ENCODE data around the gene GMDS. TPM values are rescaled to one million over a fixed set of nuclear protein-coding genes. Genes with fewer than 3 reads are reported as not detected.

Gene GMDS
- total and polyA plus RNA-seq, 2 of the 13 experiments (the other 11 are each of a cell fraction or from before 2014, with no cell fraction given), result 64.4 to 112 TPM

DNA sequence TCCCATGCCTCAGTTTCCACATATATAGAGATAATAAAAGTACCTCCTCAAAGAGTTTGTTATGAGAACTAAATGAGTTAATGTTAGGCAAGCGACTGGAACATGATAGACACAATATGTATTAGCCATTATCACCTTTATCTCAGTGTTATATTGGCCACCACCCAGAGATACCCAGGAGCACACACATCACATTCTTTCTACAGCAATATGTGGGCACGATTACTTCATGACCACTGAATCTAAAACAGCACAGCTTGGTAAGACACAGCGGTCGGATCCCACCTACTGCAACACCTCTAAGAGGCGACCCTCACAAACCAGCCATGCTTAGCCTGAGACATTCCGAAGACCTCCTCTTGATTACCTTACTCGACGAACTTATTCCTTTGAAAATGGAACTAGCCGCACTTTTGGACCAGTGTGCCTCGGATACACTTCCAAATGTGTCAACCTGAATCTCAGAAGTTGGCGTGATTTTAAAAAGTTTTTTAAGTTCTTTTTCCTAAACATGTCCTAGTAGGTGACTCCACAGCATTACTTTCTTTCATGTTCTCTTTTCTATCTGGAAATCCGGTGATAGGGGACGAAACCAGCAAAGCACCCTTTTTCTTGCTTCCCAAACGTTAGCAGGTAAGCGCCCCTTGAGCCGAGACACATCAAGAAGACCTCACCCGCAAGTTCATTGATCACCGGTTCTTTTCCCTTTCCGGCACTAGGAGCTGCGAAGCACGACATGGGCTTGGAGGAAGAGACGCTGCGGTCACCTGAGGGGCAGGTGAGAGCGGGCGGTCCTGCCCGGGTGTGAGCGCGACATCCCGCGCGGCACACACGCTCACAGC, 923 bp downstream of the GMDS start (continued):
- TF ChIP-seq, protein P1, sequence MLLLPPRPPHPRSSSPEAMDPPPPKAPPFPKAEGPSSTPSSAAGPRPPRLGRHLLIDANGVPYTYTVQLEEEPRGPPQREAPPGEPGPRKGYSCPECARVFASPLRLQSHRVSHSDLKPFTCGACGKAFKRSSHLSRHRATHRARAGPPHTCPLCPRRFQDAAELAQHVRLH (CRISPR knock-in tag; IDR thresholded peaks at IDR 0.05; ENCODE audit: borderline replicate concordance, low read depth), result 0 out of 2 replicates have a peak, but pooled peaks have one; percentile 23
- TF ChIP-seq AGO1 (IDR thresholded peaks at IDR 0.05; ENCODE audit: low read depth, low read length, poor library complexity, severe bottlenecking) (no peak), TAF15 (IDR thresholded peaks at IDR 0.05; ENCODE audit: low read depth, low read length, poor library complexity, severe bottlenecking) (peak; percentile 64), ZNF430 (CRISPR knock-in tag; IDR thresholded peaks at IDR 0.05) (peak; percentile 21; the same call in 1 of the 2 replicates), ZEB1 (IDR thresholded peaks at IDR 0.05; ENCODE audit: insufficient replicate concordance, low read depth) (peak; percentile 81), CREB1 (IDR thresholded peaks at IDR 0.05) (no peak), CREB1 (CRISPR knock-in tag; IDR thresholded peaks at IDR 0.05) (no peak), SP1 (IDR thresholded peaks at IDR 0.05) (no peak), SP1 (CRISPR knock-in tag; IDR thresholded peaks at IDR 0.05) (0 out of 2 replicates have a peak, but pooled peaks have one; percentile 13), LCORL (IDR thresholded peaks at IDR 0.05) (no peak), LCORL (CRISPR knock-in tag; IDR thresholded peaks at IDR 0.05) (peak; percentile 40), ZNF605 (CRISPR knock-in tag; IDR thresholded peaks at IDR 0.05) (peak; percentile 55; the same call in 1 of the 2 replicates), FIP1L1 (IDR thresholded peaks at IDR 0.05; ENCODE audit: borderline replicate concordance, insufficient read depth, low read depth, low read length) (no peak), ZNF230 (CRISPR knock-in tag; IDR thresholded peaks at IDR 0.05) (peak; percentile 41; the same call in 1 of the 2 replicates), ZNF124 (CRISPR knock-in tag; IDR thresholded peaks at IDR 0.05) (no peak)
- TF ChIP-seq, protein P2, sequence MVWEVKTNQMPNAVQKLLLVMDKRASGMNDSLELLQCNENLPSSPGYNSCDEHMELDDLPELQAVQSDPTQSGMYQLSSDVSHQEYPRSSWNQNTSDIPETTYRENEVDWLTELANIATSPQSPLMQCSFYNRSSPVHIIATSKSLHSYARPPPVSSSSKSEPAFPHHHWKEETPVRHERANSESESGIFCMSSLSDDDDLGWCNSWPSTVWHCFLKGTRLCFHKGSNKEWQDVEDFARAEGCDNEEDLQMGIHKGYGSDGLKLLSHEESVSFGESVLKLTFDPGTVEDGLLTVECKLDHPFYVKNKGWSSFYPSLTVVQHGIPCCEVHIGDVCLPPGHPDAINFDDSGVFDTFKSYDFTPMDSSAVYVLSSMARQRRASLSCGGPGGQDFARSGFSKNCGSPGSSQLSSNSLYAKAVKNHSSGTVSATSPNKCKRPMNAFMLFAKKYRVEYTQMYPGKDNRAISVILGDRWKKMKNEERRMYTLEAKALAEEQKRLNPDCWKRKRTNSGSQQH (CRISPR knock-in tag; IDR thresholded peaks at IDR 0.05; ENCODE audit: low read depth), result peak; percentile 34; the same call in 1 of the 2 replicates
- TF ChIP-seq, protein P3, sequence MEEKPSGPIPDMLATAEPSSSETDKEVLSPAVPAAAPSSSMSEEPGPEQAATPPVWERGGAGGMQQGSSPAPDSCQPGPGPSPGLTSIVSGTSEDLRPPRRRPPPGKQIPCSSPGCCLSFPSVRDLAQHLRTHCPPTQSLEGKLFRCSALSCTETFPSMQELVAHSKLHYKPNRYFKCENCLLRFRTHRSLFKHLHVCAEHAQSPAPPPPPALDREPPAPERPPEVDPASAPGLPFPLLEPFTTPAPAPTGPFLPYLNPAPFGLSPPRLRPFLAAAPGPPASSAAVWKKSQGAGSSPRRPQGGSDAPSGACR (CRISPR knock-in tag; IDR thresholded peaks at IDR 0.05), result 0 out of 2 replicates have a peak, but pooled peaks have one; percentile 46
- TF ChIP-seq, protein P4, sequence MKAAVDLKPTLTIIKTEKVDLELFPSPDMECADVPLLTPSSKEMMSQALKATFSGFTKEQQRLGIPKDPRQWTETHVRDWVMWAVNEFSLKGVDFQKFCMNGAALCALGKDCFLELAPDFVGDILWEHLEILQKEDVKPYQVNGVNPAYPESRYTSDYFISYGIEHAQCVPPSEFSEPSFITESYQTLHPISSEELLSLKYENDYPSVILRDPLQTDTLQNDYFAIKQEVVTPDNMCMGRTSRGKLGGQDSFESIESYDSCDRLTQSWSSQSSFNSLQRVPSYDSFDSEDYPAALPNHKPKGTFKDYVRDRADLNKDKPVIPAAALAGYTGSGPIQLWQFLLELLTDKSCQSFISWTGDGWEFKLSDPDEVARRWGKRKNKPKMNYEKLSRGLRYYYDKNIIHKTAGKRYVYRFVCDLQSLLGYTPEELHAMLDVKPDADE (CRISPR knock-in tag; IDR thresholded peaks at IDR 0.05), result 0 out of 2 replicates have a peak, but pooled peaks have one; percentile 55
- TF ChIP-seq, protein P5, sequence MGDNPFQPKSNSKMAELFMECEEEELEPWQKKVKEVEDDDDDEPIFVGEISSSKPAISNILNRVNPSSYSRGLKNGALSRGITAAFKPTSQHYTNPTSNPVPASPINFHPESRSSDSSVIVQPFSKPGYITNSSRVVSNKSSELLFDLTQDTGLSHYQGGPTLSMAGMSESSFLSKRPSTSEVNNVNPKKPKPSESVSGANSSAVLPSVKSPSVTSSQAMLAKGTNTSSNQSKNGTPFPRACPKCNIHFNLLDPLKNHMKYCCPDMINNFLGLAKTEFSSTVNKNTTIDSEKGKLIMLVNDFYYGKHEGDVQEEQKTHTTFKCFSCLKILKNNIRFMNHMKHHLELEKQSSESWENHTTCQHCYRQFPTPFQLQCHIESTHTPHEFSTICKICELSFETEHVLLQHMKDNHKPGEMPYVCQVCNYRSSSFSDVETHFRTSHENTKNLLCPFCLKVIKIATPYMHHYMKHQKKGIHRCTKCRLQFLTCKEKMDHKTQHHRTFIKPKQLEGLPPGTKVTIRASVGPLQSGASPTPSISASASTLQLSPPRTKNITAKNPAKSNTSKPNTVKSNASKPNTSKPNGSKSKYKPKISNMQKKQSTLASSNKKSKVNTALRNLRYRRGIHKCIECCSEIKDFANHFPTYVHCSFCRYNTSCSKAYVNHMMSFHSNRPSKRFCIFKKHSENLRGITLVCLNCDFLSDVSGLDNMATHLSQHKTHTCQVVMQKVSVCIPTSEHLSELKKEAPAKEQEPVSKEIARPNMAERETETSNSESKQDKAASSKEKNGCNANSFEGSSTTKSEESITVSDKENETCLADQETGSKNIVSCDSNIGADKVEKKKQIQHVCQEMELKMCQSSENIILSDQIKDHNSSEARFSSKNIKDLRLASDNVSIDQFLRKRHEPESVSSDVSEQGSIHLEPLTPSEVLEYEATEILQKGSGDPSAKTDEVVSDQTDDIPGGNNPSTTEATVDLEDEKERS (CRISPR knock-in tag; IDR thresholded peaks at IDR 0.05), result 0 out of 2 replicates have a peak, but pooled peaks have one; percentile 37
- TF ChIP-seq, protein P6, sequence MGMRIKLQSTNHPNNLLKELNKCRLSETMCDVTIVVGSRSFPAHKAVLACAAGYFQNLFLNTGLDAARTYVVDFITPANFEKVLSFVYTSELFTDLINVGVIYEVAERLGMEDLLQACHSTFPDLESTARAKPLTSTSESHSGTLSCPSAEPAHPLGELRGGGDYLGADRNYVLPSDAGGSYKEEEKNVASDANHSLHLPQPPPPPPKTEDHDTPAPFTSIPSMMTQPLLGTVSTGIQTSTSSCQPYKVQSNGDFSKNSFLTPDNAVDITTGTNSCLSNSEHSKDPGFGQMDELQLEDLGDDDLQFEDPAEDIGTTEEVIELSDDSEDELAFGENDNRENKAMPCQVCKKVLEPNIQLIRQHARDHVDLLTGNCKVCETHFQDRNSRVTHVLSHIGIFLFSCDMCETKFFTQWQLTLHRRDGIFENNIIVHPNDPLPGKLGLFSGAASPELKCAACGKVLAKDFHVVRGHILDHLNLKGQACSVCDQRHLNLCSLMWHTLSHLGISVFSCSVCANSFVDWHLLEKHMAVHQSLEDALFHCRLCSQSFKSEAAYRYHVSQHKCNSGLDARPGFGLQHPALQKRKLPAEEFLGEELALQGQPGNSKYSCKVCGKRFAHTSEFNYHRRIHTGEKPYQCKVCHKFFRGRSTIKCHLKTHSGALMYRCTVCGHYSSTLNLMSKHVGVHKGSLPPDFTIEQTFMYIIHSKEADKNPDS (CRISPR knock-in tag; IDR thresholded peaks at IDR 0.05), result 0 out of 2 replicates have a peak, but pooled peaks have one; percentile 11
